Posterior cingulate gyrus (tissue), 11 donors: ENCODE measurements around the gene EML2.
A peak's percentile ranks its signal among the peaks of the same experiment; 100 is the strongest.
"Not testable (repeated sequence)": the region's sequence is repeated elsewhere in the genome, so short reads cannot be mapped to it uniquely, and the experiment has no call there.

Source experiments
- DNase-seq, 10 donors: peaks; one replicate each; pipeline versions ENCODE4 v3.0.0 to v3.0.0-alpha.2; 2020 to 2021; ENCODE audit warnings: mixed read lengths in 3 of 10
- intact Hi-C: fragments of 100-400 bp; cut with DNase I; formaldehyde crosslinking; loops from one replicate; pipeline ENCODE4 v1.15.1; 2023

EML2 gene

GRCh38 chr19:45638930-45639729, at the start of gene EML2:
EML2 (minus strand) TSS chr19:45639397; CDS start chr19:45639376, 21 bp downstream.
- intact Hi-C loops: no loop called here
- no peak for DNase-seq

- no peak for DNase-seq
- intact Hi-C loops: loop anchor here (10.0 kb wide), 1 partner anchor 83 kb away; the partner anchor contains the start of gene GPR4
These were observed 48.4 kb upstream of the EML2 start for GRCh38 chr19:45687599-45687998.

GRCh38 chr19:45685045-45685444, 45.8 kb upstream of the EML2 start:
- DNase-seq: not testable (repeated sequence)
- intact Hi-C loops: loop anchor here (10.0 kb wide), 1 partner anchor 80 kb away; the partner anchor contains the start of gene GPR4

GRCh38 chr19:45682908-45683307, 43.7 kb upstream of the EML2 start:
- DNase-seq: no peak
- intact Hi-C loops: loop anchor here (5.0 to 10.0 kb wide), 2 partner anchors 41 to 78 kb away; partner anchors contain the start of gene GPR4

- DNase-seq: no peak
- intact Hi-C loops: loop anchor here (5.0 to 10.0 kb wide), 2 partner anchors 40 to 77 kb away; partner anchors contain the start of gene GPR4
These were observed 42.9 kb upstream of the EML2 start for GRCh38 chr19:45682117-45682516.

- intact Hi-C loops: loop anchor here (5.0 to 10.0 kb wide), 2 partner anchors 39 to 77 kb away; partner anchors contain the start of gene GPR4
- peak; percentile 77 to 99 (median 84) for DNase-seq
These were observed 42.3 kb upstream of the EML2 start for GRCh38 chr19:45681391-45682015.

GRCh38 chr19:45677351-45678230, 38.4 kb upstream of the EML2 start:
- intact Hi-C loops: no loop called here
- DNase-seq: peak; percentile 32 to 94 (median 64)

GRCh38 chr19:45676851-45677263, 37.7 kb upstream of the EML2 start:
- intact Hi-C loops: no loop called here
- no peak for DNase-seq

GRCh38 chr19:45674946-45675345, 35.7 kb upstream of the EML2 start:
- intact Hi-C loops: no loop called here
- DNase-seq: no peak

GRCh38 chr19:45670670-45671453, 31.7 kb upstream of the EML2 start:
- intact Hi-C loops: no loop called here
- DNase-seq: peak; percentile 54 to 98 (median 74)

- no peak for DNase-seq
- intact Hi-C loops: no loop called here
These were observed 29.2 kb upstream of the EML2 start for GRCh38 chr19:45668342-45668871.

- DNase-seq: peak in 1 of 10 donors; percentile 46
These were observed 28.6 kb upstream of the EML2 start, which contains the start of gene GIPR for GRCh38 chr19:45667620-45668341. GIPR (plus strand) TSS chr19:45668221; CDS start chr19:45669521, 1,300 bp downstream.

GRCh38 chr19:45664575-45664974, 25.4 kb upstream of the EML2 start:
- DNase-seq: no peak
- intact Hi-C loops: no loop called here

More at GRCh38 chr19:45667620-45668341, 28.6 kb upstream of the EML2 start, which contains the start of gene GIPR:
- intact Hi-C loops: no loop called here

- DNase-seq: no peak
- intact Hi-C loops: no loop called here
These were observed 24.6 kb upstream of the EML2 start for GRCh38 chr19:45663800-45664199.

- no peak for DNase-seq
- intact Hi-C loops: no loop called here
These were observed 21.4 kb upstream of the EML2 start for GRCh38 chr19:45660636-45661035.

GRCh38 chr19:45659096-45659729, 20.0 kb upstream of the EML2 start:
- intact Hi-C loops: no loop called here
- DNase-seq: no peak

- DNase-seq: no peak
These were observed 18.4 kb upstream of the EML2 start for GRCh38 chr19:45657520-45658167.

GRCh38 chr19:45655073-45655472, 15.9 kb upstream of the EML2 start:
- DNase-seq: no peak
- intact Hi-C loops: no loop called here

More at GRCh38 chr19:45657520-45658167, 18.4 kb upstream of the EML2 start:
- intact Hi-C loops: no loop called here
